ENCODE measurements around the gene HOXD9.

DNA sequence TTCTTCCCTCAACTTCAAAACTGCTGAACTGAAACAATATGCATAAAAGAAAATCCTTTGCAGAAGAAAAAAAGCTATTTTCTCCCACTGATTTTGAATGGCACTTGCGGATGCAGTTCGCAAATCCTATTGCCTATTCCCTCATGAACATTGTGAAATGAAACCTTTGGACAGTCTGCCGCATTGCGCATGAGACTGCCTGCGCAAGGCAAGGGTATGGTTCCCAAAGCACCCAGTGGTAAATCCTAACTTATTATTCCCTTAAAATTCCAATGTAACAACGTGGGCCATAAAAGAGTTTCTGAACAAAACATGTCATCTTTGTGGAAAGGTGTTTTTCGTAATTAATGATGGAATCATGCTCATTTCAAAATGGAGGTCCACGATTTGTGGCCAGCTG, 15.4 kb downstream of the HOXD9 start:
- TF ChIP-seq ZNF8 (CRISPR knock-in tag; IDR thresholded peaks at IDR 0.05) (no peak), CSDC2 (CRISPR knock-in tag; IDR thresholded peaks at IDR 0.05) (no peak), ARNTL (CRISPR knock-in tag; IDR thresholded peaks at IDR 0.05; ENCODE audit: borderline replicate concordance, low read depth) (no peak), GLIS3 (CRISPR knock-in tag; IDR thresholded peaks at IDR 0.05) (no peak), ZC3H10 (CRISPR knock-in tag; IDR thresholded peaks at IDR 0.05) (no peak), POU6F1 (CRISPR knock-in tag; IDR thresholded peaks at IDR 0.05; ENCODE audit: borderline replicate concordance, low read depth) (no peak), ZFP30 (CRISPR knock-in tag; IDR thresholded peaks at IDR 0.05) (no peak), PPARA (CRISPR knock-in tag; IDR thresholded peaks at IDR 0.05; ENCODE audit: borderline replicate concordance) (no peak), ZNF565 (CRISPR knock-in tag; conservative IDR thresholded peaks at IDR 0.05; ENCODE audit: low read depth) (no peak), ISL1 (CRISPR knock-in tag; IDR thresholded peaks at IDR 0.05) (no peak), TOX (CRISPR knock-in tag; IDR thresholded peaks at IDR 0.05; ENCODE audit: borderline replicate concordance) (no peak)
- TF ChIP-seq, protein P1, sequence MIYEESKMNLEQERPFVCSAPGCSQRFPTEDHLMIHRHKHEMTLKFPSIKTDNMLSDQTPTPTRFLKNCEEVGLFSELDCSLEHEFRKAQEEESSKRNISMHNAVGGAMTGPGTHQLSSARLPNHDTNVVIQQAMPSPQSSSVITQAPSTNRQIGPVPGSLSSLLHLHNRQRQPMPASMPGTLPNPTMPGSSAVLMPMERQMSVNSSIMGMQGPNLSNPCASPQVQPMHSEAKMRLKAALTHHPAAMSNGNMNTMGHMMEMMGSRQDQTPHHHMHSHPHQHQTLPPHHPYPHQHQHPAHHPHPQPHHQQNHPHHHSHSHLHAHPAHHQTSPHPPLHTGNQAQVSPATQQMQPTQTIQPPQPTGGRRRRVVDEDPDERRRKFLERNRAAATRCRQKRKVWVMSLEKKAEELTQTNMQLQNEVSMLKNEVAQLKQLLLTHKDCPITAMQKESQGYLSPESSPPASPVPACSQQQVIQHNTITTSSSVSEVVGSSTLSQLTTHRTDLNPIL (CRISPR knock-in tag; IDR thresholded peaks at IDR 0.05; ENCODE audit: low read depth), result no peak
- TF ChIP-seq, protein P2, sequence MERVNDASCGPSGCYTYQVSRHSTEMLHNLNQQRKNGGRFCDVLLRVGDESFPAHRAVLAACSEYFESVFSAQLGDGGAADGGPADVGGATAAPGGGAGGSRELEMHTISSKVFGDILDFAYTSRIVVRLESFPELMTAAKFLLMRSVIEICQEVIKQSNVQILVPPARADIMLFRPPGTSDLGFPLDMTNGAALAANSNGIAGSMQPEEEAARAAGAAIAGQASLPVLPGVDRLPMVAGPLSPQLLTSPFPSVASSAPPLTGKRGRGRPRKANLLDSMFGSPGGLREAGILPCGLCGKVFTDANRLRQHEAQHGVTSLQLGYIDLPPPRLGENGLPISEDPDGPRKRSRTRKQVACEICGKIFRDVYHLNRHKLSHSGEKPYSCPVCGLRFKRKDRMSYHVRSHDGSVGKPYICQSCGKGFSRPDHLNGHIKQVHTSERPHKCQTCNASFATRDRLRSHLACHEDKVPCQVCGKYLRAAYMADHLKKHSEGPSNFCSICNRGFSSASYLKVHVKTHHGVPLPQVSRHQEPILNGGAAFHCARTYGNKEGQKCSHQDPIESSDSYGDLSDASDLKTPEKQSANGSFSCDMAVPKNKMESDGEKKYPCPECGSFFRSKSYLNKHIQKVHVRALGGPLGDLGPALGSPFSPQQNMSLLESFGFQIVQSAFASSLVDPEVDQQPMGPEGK (CRISPR knock-in tag; IDR thresholded peaks at IDR 0.05; ENCODE audit: borderline replicate concordance), result no peak
